Osteocyte (in vitro differentiated cells): ENCODE measurements around the gene SYCP3. TPM values are rescaled to one million over a fixed set of nuclear protein-coding genes. Genes with fewer than 3 reads are reported as not detected.

Experiments
- DNase-seq: peaks from one replicate; pipeline ENCODE4 v3.0.0; 2021; ENCODE audit warnings: mixed read lengths; ENCODE audit not compliant: unreplicated experiment; ENCODE audit errors: extremely low spot score
- H3K27ac Mint-ChIP-seq: one replicate; pipeline ENCODE4 v1.8.0; 2021; ENCODE audit warnings: mild to moderate bottlenecking, mixed read lengths; ENCODE audit not compliant: unreplicated experiment
- H3K27me3 Mint-ChIP-seq: one replicate; pipeline ENCODE4 v1.8.0; 2021; ENCODE audit warnings: mixed read lengths; ENCODE audit not compliant: unreplicated experiment
- H3K36me3 Mint-ChIP-seq: one replicate; pipeline ENCODE4 v1.8.0; 2021; ENCODE audit warnings: mixed read lengths; ENCODE audit not compliant: unreplicated experiment
- H3K4me1 Mint-ChIP-seq: one replicate; pipeline ENCODE4 v1.8.0; 2021; ENCODE audit warnings: mixed read lengths; ENCODE audit not compliant: unreplicated experiment
- H3K4me3 Mint-ChIP-seq: one replicate; pipeline ENCODE4 v1.8.0; 2021; ENCODE audit warnings: mild to moderate bottlenecking, moderate library complexity, mixed read lengths; ENCODE audit not compliant: unreplicated experiment
- H3K9me3 Mint-ChIP-seq: one replicate; pipeline ENCODE4 v1.8.0; 2021; ENCODE audit warnings: mixed read lengths; ENCODE audit not compliant: unreplicated experiment
- CTCF ChIP-seq: fragments of 200-600 bp; sonication (generic); IDR thresholded peaks from 2 replicates; pipeline ENCODE4 v1.5.0; 2021; ENCODE audit warnings: antibody characterized with exemption, mild to moderate bottlenecking, moderate library complexity
- total RNA-seq: library from RNA; stranded (reverse); gene quantifications from 2 replicates; pipeline ENCODE4 v1.2.1, GENCODE V29; 2021

SYCP3 gene
- total RNA-seq, 1 donor from 2014 or later = not detected

- DNase-seq = no peak
Measured at GRCh38 chr12:101695706-101696105, 43.6 kb downstream of the SYCP3 start.

GRCh38 chr12:101694986-101695385, 44.3 kb downstream of the SYCP3 start:
- TF ChIP-seq CTCF = no peak
- H3K4me1 Mint-ChIP-seq = peaks cover 21% of the 10 kb centered on the region

More at GRCh38 chr12:101695706-101696105, 43.6 kb downstream of the SYCP3 start:
- TF ChIP-seq CTCF = no peak
- no peaks in the 10 kb centered on the region for H3K27me3 Mint-ChIP-seq
- no peaks in the 10 kb centered on the region for H3K9me3 Mint-ChIP-seq
- H3K4me3 Mint-ChIP-seq = no peak overlapping the region
- no peaks in the 10 kb centered on the region for H3K36me3 Mint-ChIP-seq
- peaks cover 28% of the 10 kb centered on the region for H3K4me1 Mint-ChIP-seq
- no peak overlapping the region for H3K27ac Mint-ChIP-seq

GRCh38 chr12:101694297-101694848, 44.9 kb downstream of the SYCP3 start:
- no peaks in the 10 kb centered on the region for H3K36me3 Mint-ChIP-seq
- no peak for DNase-seq

More at GRCh38 chr12:101694986-101695385, 44.3 kb downstream of the SYCP3 start:
- DNase-seq = no peak
- Mint-ChIP-seq H3K36me3 (no peaks in the 10 kb centered on the region), H3K9me3 (no peaks in the 10 kb centered on the region), H3K4me3 (no peak overlapping the region), H3K27me3 (no peaks in the 10 kb centered on the region), H3K27ac (no peak overlapping the region)

GRCh38 chr12:101691503-101692096, 47.7 kb downstream of the SYCP3 start:
- TF ChIP-seq CTCF = no peak
- H3K4me3 Mint-ChIP-seq = no peak overlapping the region
- H3K36me3 Mint-ChIP-seq = no peaks in the 10 kb centered on the region

More at GRCh38 chr12:101694297-101694848, 44.9 kb downstream of the SYCP3 start:
- Mint-ChIP-seq H3K9me3 (no peaks in the 10 kb centered on the region), H3K4me3 (no peak overlapping the region), H3K4me1 (peaks cover 18% of the 10 kb centered on the region), H3K27me3 (peaks cover under 1% of the 10 kb centered on the region), H3K27ac (no peak overlapping the region)
- TF ChIP-seq CTCF = no peak

GRCh38 chr12:101690544-101691098, 48.6 kb downstream of the SYCP3 start:
- H3K9me3 Mint-ChIP-seq = no peaks in the 10 kb centered on the region
- H3K27me3 Mint-ChIP-seq = peaks cover 11% of the 10 kb centered on the region
- DNase-seq = no peak
- no peak overlapping the region for H3K27ac Mint-ChIP-seq
- TF ChIP-seq CTCF = no peak
- H3K36me3 Mint-ChIP-seq = no peaks in the 10 kb centered on the region
- H3K4me3 Mint-ChIP-seq = no peak overlapping the region
- no peaks in the 10 kb centered on the region for H3K4me1 Mint-ChIP-seq

More at GRCh38 chr12:101691503-101692096, 47.7 kb downstream of the SYCP3 start:
- Mint-ChIP-seq H3K9me3 (no peaks in the 10 kb centered on the region), H3K4me1 (peaks cover 2% of the 10 kb centered on the region), H3K27me3 (peaks cover 5% of the 10 kb centered on the region), H3K27ac (no peak overlapping the region)
- no peak for DNase-seq
